Pancreas (tissue), 10 donors: ENCODE results near the gene TBC1D2. TPM values are rescaled to one million over a fixed set of nuclear protein-coding genes. Genes with fewer than 3 reads are reported as not detected.
A peak's percentile ranks its signal among the peaks of the same experiment; 100 is the strongest.

Source experiments
- ATAC-seq, 4 donors: fragments of 200-7000 bp; cut with Tn5 transposase; one replicate each; pipeline versions ENCODE4 v1.8.0 to v1.9.1; 2020; ENCODE audit warnings: mild to moderate bottlenecking in 4 of 4, moderate library complexity in 4 of 4
- DNase-seq, 6 donors: peaks; one replicate each; pipeline ENCODE4 v3.0.0-alpha.2; 2020
- FAIRE-seq: peaks from 2 replicates; lab custom pipeline; 2012; peaks lifted over from hg19 to GRCh38; lab: Jason Lieb, UNC
- H3K27ac ChIP-seq, 4 donors: fragments of 200-600 bp; sonication (generic); 1 replicate in 3 of 4; 2 replicates in 1 of 4; pipeline versions ENCODE4 v1.5.0 to v1.8.0; 2020
- H3K27me3 ChIP-seq, 4 donors: fragments of 200-600 bp; one replicate each; pipeline ENCODE4 v1.8.0; 2021
- H3K36me3 ChIP-seq, 3 donors: fragments of 200-600 bp; sonication (generic) in 1 of 3; one replicate each; pipeline versions ENCODE4 v1.5.0 to v1.8.0; 2020 to 2021
- H3K4me1 ChIP-seq, 3 donors: fragments of 200-600 bp; one replicate each; pipeline ENCODE4 v1.8.0; 2021
- H3K4me3 ChIP-seq, 4 donors: fragments of 200-600 bp; sonication (generic) in 2 of 4; one replicate each; pipeline versions ENCODE4 v1.5.0 to v1.8.0; 2020 to 2021
- H3K9me3 ChIP-seq, 4 donors: fragments of 200-600 bp; one replicate each; pipeline ENCODE4 v1.8.0; 2021
- CTCF ChIP-seq, 4 donors: fragments of 200-600 bp; sonication (generic) in 3 of 4; IDR thresholded peaks; one replicate each; pipeline versions ENCODE4 v1.5.0 to v1.8.0; 2021; ENCODE audit warnings: antibody characterized with exemption in 4 of 4
- WGBS, 2 donors: extraction: QIAGEN DNeasy Blood & Tissue Kit; methylation state at CpG; one replicate each; pipeline ENCODE4 v1.1.7; 2013; 5-methylcytosine and 5-hydroxymethylcytosine counted together
- intact Hi-C, 3 donors: fragments of 100-400 bp; cut with DNase I; formaldehyde crosslinking; loops; one replicate each; pipeline versions ENCODE4 v1.11.1 to v1.14.2; 2022
- polyA plus RNA-seq, 2 donors: library from polyadenylated mRNA; stranded (reverse); fragments of 200-250 nt; gene quantifications; one replicate each; pipeline ENCODE4 v1.2.3, GENCODE V29; 2013
- total RNA-seq, 6 donors: library from RNA; stranded (reverse); fragmentation: NEBNext Ultra II Directional in 4 of 6; extraction: Animal tissue kit (Norgen Biotek cat#: 25700) in 4 of 6; gene quantifications; one replicate each; pipeline versions ENCODE4 v1.2.1 to v1.2.4, GENCODE V29; 2021 to 2023
- donor health status: healthy with polysubstance abuse.
- donor health status: DM: no; HTN: no; CAD: no; lungs with moderate emphysema.
- donor health status: DM: no; HTN: no; CAD: no.
- donor health status: control.
- donor health status: control.
- donor health status: Bipolar disorder and iron deficiency.
- donor health status: DM: yes; HTN: yes; CAD: no.
- donor health status: DM: no; HTN: no; CAD: no.
- donor health status: DM: no; HTN: no; CAD: no.
- donor health status: DM: yes; HTN: yes; CAD: no.

Gene TBC1D2
- total and polyA plus RNA-seq, 8 donors, result 1.9 to 5.2 (median 2.4) TPM

- 77 to 81% methylated on average over 16 of the region's 16 CpGs for WGBS, 2 donors
Measured at GRCh38 chr9:98248737-98249474, 6.5 kb downstream of the TBC1D2 start.

GRCh38 chr9:98247831-98248657 lies 7.4 kb downstream of the TBC1D2 start:
- H3K4me3 ChIP-seq, result no peak overlapping the region
- no peaks in the 10 kb centered on the region for H3K9me3 ChIP-seq
- H3K27ac ChIP-seq, result peak overlapping the region in 2 of 4 donors; percentile 47 to 71
- no peak for TF ChIP-seq CTCF (IDR thresholded peaks at IDR 0.05)
- FAIRE-seq (no peak), ATAC-seq (peak in 2 of 4 donors; percentile 12 to 24), DNase-seq (no peak)
- no peaks in the 10 kb centered on the region for H3K4me1 ChIP-seq
- no peaks in the 10 kb centered on the region for H3K36me3 ChIP-seq
- H3K27me3 ChIP-seq, result no peaks in the 10 kb centered on the region
- intact Hi-C loops, result no loop called here
- 76 to 89% methylated on average over 8 of the region's 8 CpGs for WGBS, 2 donors

More at GRCh38 chr9:98248737-98249474, 6.5 kb downstream of the TBC1D2 start:
- intact Hi-C loops, result no loop called here
- no peaks in the 10 kb centered on the region for H3K36me3 ChIP-seq
- peak overlapping the region in 2 of 4 donors; percentile 47 to 71 for H3K27ac ChIP-seq
- TF ChIP-seq CTCF (IDR thresholded peaks at IDR 0.05), result no peak
- H3K4me1 ChIP-seq, result no peaks in the 10 kb centered on the region
- peak in 1 of 6 donors; percentile 57 for DNase-seq
- no peak for FAIRE-seq
- peak in 2 of 4 donors; percentile 76 to 81 for ATAC-seq
- no peaks in the 10 kb centered on the region for H3K27me3 ChIP-seq
- H3K4me3 ChIP-seq, result no peak overlapping the region
- no peaks in the 10 kb centered on the region for H3K9me3 ChIP-seq

- Histone ChIP-seq H3K36me3 (no peaks in the 10 kb centered on the region), H3K9me3 (no peaks in the 10 kb centered on the region)
- 75 to 76% methylated on average over 3 of the region's 3 CpGs for WGBS, 2 donors
Measured at GRCh38 chr9:98242426-98242825, 13.0 kb downstream of the TBC1D2 start.

GRCh38 chr9:98241357-98242300 lies 13.8 kb downstream of the TBC1D2 start:
- Histone ChIP-seq H3K27me3 (no peaks in the 10 kb centered on the region), H3K36me3 (no peaks in the 10 kb centered on the region), H3K9me3 (no peaks in the 10 kb centered on the region), H3K27ac (no peak overlapping the region), H3K4me3 (no peak overlapping the region), H3K4me1 (no peaks in the 10 kb centered on the region)
- 80 to 85% methylated on average over 8 of the region's 8 CpGs for WGBS, 2 donors
- DNase-seq, result no peak
- peak in 2 of 4 donors; percentile 12 to 26 for ATAC-seq
- intact Hi-C loops, result no loop called here
- no peak for TF ChIP-seq CTCF (IDR thresholded peaks at IDR 0.05)
- no peak for FAIRE-seq

More at GRCh38 chr9:98242426-98242825, 13.0 kb downstream of the TBC1D2 start:
- no peak for ATAC-seq
- Histone ChIP-seq H3K4me3 (no peak overlapping the region), H3K4me1 (no peaks in the 10 kb centered on the region), H3K27ac (no peak overlapping the region), H3K27me3 (no peaks in the 10 kb centered on the region)
- no peak for DNase-seq
- no peak for FAIRE-seq
- intact Hi-C loops, result no loop called here
- TF ChIP-seq CTCF (IDR thresholded peaks at IDR 0.05), result no peak
